NCI-H1048 (cell line): ENCODE results near the gene FOXN3.
"Not testable (repeated sequence)": the region's sequence is repeated elsewhere in the genome, so short reads cannot be mapped to it uniquely, and the experiment has no call there.

Experiments used
- DNase-seq: peaks from one replicate; lab custom pipeline; 2025; lab: John Stamatoyannopoulos, UW

FOXN3 gene

GRCh38 chr14:89250655-89250975 is 166.4 kb downstream of the FOXN3 start:
- DNase-seq = not testable (repeated sequence)

DNA sequence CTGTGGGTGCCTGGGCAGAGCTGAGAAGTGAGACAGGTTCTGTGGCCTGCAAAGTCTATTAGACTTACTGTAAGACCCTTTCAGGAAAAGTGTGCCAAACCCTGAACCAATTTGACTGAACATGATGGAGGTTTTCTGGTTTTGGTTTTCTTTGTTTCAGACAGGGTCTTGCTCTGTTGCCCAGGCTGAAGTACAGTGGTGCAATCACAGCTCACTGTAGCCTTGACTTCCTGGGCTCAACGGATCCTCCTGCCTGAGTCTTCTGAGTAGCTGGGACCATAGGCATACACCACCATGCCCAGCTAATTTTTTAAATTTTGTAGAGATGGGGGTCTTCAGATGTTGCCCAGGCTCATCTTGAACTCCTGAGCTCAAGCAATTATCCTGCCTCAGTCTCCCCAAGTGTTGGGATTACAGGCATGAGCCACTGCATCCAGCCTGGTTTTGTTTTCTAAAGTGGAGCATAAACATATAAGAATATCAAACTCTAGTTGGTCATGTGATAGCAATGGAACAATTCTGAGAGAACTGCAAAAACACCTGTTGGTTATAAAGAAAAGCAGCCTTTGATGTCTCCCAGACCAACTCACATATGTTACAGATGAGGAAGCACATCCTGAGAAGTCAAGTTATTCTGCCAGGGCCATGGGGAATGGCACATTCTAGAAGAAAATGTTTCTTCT is 166.9 kb downstream of the FOXN3 start:
- DNase-seq = no peak

DNA sequence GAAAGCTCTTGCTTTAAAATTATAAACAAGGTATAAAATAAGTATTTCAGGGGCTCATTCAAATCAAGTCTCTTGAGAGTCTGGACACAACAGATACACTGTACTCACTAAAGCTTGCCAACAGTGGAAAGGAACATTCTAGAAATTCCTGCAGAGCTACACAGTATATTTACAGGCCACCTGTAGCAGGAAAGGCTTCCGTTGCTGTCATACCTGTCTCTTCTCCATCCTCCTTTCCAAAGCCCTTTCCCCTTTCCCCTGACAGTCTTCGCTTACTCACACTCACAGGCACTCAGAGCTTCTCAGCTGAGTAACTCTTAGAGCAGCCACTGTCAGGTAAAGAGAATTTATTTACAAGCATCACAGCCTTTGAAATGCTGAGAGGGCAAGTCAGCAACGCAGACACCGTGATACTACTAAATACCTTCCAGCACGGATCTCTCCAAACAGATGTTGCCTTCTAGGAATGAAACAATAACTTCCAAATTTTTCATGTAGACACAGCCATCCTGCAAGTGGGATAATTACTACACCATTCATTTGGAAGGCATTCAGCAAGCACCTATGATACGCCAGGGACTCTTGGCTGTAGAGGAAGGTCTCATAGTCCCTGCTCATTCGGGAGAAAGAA is 167.9 kb downstream of the FOXN3 start:
- no peak for DNase-seq

DNA sequence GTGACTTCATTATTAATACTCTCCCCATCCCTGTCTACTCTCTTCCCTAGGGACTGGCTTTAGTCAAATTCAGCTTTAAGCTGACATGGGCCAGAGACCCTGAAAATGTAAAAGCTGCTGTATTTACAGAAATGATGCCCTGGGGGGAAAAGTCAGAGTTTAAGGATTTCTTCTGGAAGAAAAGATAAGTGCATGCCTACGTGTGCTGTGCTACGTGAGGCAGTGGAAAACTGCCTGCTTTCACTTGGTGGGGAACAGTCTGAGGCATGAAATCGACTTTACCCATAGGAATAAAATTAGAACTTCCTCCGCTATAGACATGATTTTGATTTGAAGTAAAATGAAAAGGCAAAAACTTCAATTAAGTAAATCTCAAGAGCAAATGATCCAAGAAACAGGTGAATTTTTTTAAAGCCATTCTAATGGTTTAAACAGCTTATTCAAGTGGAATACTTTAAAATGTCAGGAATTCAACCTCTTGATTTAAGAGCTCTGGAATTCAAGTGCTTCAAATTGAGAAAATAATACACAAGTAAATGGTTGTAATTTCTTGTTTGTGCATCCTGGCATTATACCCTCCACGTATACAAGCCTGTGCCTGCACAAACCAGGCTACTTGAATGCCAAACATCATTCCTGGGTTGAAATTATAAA is 168.5 kb downstream of the FOXN3 start:
- no peak for DNase-seq

DNA sequence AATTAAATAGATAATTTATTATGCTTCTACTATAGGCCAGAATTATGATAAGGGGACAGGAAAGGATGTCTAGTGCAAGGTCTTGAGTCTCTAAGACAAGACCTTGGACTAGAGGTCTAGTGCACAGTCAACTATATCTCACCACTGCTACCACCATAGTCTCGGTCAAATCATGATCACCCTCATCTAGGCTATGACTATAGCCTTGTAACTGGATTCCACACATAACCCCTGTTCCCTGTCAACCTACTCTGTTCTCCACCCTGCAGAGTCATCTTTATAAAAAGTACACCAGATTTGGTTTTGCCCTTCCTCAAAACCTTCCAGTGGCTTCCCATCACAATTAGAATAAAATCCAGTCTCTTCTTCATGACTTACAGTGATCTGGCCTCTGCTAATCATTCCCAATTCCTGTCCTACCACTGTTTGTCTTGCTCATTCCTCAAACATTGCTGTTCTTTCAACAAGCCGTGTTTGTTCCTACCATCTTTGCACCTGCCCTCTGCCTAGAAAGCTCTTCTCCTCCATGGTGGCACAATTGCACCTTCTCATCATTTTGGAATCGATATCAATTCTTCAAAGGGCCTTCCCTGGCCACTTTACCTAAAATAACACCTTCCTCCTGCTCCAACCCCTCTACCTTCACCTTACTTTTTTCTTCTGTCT is 169.4 kb downstream of the FOXN3 start:
- DNase-seq = no peak

DNA sequence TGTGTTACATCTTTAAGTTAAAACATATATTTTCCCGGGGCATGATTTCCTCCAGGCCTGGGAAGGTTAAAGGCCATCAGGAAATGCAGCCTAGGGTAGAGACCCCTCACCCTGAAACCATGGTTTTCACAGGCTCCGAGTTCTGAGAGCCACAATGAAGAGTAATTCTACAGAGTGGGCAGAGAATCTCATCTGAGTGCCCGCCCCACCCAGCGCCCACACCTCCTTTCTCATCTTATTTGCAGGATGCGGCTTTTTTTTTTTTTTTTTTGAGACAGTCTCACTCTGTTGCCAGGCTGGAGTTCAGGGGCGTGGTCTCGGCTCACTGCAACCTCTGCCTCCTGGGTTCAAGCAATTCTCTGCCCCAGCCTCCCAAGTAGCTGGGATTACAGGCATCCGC is 170.7 kb downstream of the FOXN3 start:
- DNase-seq = no peak

GRCh38 chr14:89245802-89246201 is 171.2 kb downstream of the FOXN3 start:
- no peak for DNase-seq

- DNase-seq = no peak
These were observed 172.3 kb downstream of the FOXN3 start for GRCh38 chr14:89244720-89245119.

DNA sequence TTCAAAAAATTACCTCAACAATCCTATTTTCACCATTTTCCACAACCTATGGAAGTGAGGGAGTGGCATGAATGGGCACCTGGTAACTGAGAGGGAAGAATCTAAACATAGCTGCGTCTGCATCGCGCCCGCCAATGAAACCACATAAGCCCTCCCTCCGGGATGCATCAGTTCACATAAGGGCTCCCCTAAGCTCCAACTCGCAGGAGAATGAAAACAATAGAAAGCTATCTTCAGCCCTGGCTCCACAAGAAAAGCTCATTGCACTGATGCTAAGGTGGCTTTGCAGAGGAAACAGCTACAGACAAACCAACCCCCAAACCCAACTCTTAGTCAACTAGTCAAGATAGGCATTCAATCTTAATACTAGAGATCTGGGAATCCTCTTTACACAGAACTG is 173.3 kb downstream of the FOXN3 start:
- DNase-seq = no peak

GRCh38 chr14:89243286-89243685 is 173.7 kb downstream of the FOXN3 start:
- DNase-seq = no peak

DNA sequence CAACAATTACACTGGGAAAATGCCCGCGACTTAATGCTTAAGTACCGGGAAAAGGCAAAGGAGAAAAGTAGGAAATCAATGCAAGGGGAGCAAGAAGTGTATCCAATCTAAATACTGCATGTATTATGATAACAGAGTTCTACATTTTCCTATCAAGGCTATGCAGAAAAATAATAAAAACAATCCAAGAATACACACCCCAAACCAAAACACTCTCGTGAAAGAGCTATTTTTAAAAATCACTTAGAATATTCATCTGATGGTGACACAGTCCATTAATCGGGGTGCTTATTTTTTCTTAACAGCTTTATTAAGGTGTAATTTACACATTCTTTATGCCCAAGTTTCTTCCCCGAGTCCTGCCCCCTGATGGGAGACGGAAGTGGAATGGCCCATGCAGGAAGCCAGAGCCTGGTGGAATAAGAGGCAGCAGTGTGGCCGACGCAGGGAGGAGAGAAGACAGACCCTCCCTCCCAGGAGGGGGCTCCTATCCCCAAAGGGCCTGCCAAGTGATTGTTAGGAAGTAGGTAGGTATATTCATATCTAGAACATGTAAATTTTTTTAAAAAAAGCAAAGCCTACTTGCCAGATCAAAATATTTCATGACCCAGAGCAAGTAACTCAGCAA is 174.3 kb downstream of the FOXN3 start:
- no peak for DNase-seq

- no peak for DNase-seq
These were observed 174.9 kb downstream of the FOXN3 start for GRCh38 chr14:89241934-89242651.

DNA sequence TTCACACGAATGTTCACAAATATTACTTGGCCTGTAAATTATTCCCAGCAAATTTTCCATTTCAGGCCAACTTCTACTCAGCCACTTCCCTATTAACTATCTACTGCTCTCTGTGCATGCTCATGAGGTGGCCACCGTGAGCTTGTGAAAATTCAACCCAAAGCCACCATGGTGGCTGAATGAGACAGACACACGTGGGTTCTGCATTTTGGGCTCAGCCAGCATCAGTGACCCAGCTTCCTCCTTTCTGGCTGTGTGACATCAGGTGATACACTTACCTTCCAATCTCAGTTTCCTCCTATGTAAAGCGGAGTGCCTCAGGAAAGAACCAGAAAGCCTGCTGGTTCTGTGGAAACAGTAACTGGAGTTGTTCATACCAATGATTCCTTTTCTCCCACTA is 175.8 kb downstream of the FOXN3 start:
- DNase-seq = no peak

GRCh38 chr14:89240414-89240813 is 176.6 kb downstream of the FOXN3 start:
- no peak for DNase-seq

- DNase-seq = no peak
These were observed 178.0 kb downstream of the FOXN3 start for GRCh38 chr14:89239023-89239422.

DNA sequence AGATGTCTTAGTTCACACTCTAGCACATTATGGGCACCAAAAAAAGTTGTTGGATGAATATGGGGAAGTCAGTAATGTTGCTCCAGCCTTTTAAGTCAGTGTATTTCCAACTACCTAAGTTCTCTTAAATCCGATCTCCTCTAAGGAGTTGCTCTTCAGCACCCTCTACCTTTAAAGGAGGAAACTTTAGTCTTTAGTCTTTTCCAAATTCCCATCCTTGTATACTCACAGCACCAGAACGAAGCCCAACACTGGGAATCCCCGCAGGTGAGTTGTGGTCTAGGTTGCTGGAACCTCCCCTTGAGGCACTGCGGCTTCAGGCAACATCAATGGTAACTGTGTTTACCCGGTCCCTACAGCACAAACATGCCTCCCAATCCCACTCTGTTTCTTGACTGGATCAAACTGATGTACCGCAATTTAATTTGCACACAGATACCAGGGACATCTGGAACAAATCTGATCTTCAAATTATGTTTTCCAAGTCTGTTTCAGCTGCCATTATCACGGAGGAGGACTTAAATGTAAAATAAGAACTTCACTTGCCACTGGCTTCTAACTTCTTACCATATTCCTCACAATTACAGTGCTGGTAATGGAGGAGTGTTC is 179.0 kb downstream of the FOXN3 start:
- DNase-seq = no peak

DNA sequence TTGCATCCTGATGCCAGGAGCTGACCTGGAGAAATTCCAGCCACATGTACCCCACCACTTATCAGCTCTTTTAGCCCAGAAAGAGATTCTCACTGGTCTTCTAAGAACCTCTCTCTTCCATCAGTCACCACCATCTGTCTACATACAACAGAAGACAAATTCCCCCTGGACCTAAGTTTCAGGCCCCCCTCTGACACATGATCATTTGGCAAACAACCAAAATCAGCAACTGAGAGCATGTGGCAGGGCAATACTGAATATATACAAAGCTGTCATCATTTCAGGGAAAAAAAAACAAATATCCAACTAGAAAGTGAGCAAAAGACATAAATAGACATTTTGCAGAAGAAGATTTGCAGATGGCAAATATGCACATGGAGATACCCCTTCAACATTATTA is 180.2 kb downstream of the FOXN3 start:
- DNase-seq = no peak

GRCh38 chr14:89233184-89233583 is 183.8 kb downstream of the FOXN3 start:
- no peak for DNase-seq

GRCh38 chr14:89232265-89233070 is 184.6 kb downstream of the FOXN3 start:
- DNase-seq = no peak

DNA sequence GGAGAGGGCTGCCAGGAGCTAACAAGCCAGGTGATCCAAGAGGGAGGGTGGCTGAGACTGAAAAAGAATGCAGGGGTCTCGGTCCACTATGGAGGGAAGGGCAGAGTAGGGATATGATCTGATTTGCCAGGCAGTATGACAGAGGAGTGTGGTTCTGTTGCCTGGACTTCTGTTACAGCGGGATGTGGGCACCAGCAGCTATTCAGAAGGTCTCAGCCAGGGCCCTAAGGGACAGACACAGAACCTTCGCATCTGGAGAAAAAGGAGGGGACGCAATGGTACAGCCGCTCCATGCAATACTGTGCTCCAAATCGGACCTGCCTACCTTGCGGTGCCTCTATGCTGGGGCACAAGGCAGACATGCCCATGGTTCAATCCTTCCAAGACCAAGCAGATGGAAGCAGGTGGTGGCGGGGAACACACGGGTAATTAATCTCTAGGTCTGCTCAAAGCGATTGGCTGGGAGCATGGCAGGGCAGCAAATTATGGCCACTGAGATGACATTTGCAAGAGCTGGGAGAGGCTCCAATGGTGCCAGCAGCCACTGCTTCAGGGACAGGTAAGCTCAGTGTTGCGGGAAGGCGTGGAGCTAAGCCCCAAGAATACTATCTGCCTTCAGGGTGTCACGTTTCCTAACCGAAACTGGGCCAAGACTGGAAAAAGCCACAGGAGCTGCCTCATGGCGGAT is 185.5 kb downstream of the FOXN3 start:
- no peak for DNase-seq
